Ascending aorta (tissue), 2 donors: ENCODE results near the gene MAGEB17. TPM values are rescaled to one million over a fixed set of nuclear protein-coding genes. Genes with fewer than 3 reads are reported as not detected.
"Not testable (repeated sequence)": the region's sequence is repeated elsewhere in the genome, so short reads cannot be mapped to it uniquely, and the experiment has no call there.

Experiments used
- DNase-seq, 2 donors: peaks; one replicate each; pipeline ENCODE4 v3.0.0-alpha.2; 2019; ENCODE audit warnings: low spot score in 2 of 2
- H3K27ac ChIP-seq, 2 donors: fragments of 200-600 bp; sonication (generic); one replicate each; pipeline ENCODE4 v1.5.1; 2016 to 2017; ENCODE audit warnings: mild to moderate bottlenecking in 1 of 2
- H3K27me3 ChIP-seq: fragments of 200-600 bp; sonication (generic); one replicate; pipeline ENCODE4 v1.5.1; 2017
- H3K36me3 ChIP-seq, 2 donors: fragments of 200-600 bp; sonication (generic); one replicate each; pipeline ENCODE4 v1.5.1; 2016
- H3K4me1 ChIP-seq, 2 donors: fragments of 200-600 bp; sonication (generic); one replicate each; pipeline ENCODE4 v1.5.1; 2016 to 2017; ENCODE audit warnings: mild to moderate bottlenecking in 1 of 2
- H3K4me3 ChIP-seq, 2 donors: fragments of 200-600 bp; sonication (generic); one replicate each; pipeline ENCODE4 v1.5.1; 2016 to 2017; ENCODE audit warnings: mild to moderate bottlenecking in 1 of 2
- H3K9me3 ChIP-seq, 2 donors: fragments of 200-600 bp; sonication (generic); one replicate each; pipeline ENCODE4 v1.5.1; 2016
- CTCF ChIP-seq, 3 experiments: fragments of 200-600 bp in 2 of 3; fragments of 450-650 bp in 1 of 3; sonication (generic) in 2 of 3; IDR thresholded peaks; one replicate each; pipeline ENCODE4 v1.5.1; 2016 to 2019; ENCODE audit warnings: antibody characterized with exemption in 3 of 3, mild to moderate bottlenecking in 1 of 3, moderate library complexity in 1 of 3
- intact Hi-C: fragments of 100-400 bp; cut with DNase I; formaldehyde crosslinking; loops from one replicate; pipeline ENCODE4 v1.15.1; 2023
- total RNA-seq: library from RNA; depleted of rRNA; stranded (reverse); fragments of >200 nt; gene quantifications from one replicate; pipeline ENCODE4 v1.1.0, GENCODE V29; 2016

The MAGEB17 gene
- total RNA-seq, 1 donor from 2014 or later = not detected

- no peak for TF ChIP-seq CTCF (IDR thresholded peaks at IDR 0.05)
- no peaks in the 10 kb centered on the region for H3K36me3 ChIP-seq
- H3K27me3 ChIP-seq = no peaks in the 10 kb centered on the region
- no peak for DNase-seq
- no peak overlapping the region for H3K4me3 ChIP-seq
- no peak overlapping the region for H3K27ac ChIP-seq
- no peaks in the 10 kb centered on the region for H3K9me3 ChIP-seq
- H3K4me1 ChIP-seq = no peaks in the 10 kb centered on the region
- intact Hi-C loops = no loop called here
Measured at GRCh38 chrX:16172391-16172790, 5.1 kb downstream of the MAGEB17 start.

- TF ChIP-seq CTCF (IDR thresholded peaks at IDR 0.05) = no peak
Measured at GRCh38 chrX:16175329-16176061, 8.2 kb downstream of the MAGEB17 start.

GRCh38 chrX:16177260-16177659 is 10.0 kb downstream of the MAGEB17 start:
- Histone ChIP-seq H3K9me3 (no peaks in the 10 kb centered on the region), H3K27me3 (no peaks in the 10 kb centered on the region), H3K4me1 (no peaks in the 10 kb centered on the region), H3K36me3 (no peaks in the 10 kb centered on the region), H3K27ac (no peak overlapping the region), H3K4me3 (no peak overlapping the region)
- intact Hi-C loops = no loop called here
- no peak for TF ChIP-seq CTCF (IDR thresholded peaks at IDR 0.05)
- DNase-seq = no peak

More at GRCh38 chrX:16175329-16176061, 8.2 kb downstream of the MAGEB17 start:
- no peaks in the 10 kb centered on the region for H3K27me3 ChIP-seq
- no peaks in the 10 kb centered on the region for H3K9me3 ChIP-seq
- no peak overlapping the region for H3K4me3 ChIP-seq
- intact Hi-C loops = no loop called here
- H3K36me3 ChIP-seq = no peaks in the 10 kb centered on the region
- H3K4me1 ChIP-seq = no peaks in the 10 kb centered on the region
- no peak overlapping the region for H3K27ac ChIP-seq
- no peak for DNase-seq

GRCh38 chrX:16183843-16184242 is 16.6 kb downstream of the MAGEB17 start:
- H3K36me3 ChIP-seq, intact Hi-C loops, DNase-seq, H3K27me3 ChIP-seq, H3K4me3 ChIP-seq, H3K9me3 ChIP-seq, H3K4me1 ChIP-seq, H3K27ac ChIP-seq: not testable (repeated sequence)

- no peak for TF ChIP-seq CTCF (IDR thresholded peaks at IDR 0.05)
- no peak for DNase-seq
Measured at GRCh38 chrX:16185725-16186136, 18.4 kb downstream of the MAGEB17 start.

GRCh38 chrX:16186380-16187007 is 19.2 kb downstream of the MAGEB17 start:
- Histone ChIP-seq H3K27me3 (no peaks in the 10 kb centered on the region), H3K4me1 (no peaks in the 10 kb centered on the region), H3K36me3 (no peaks in the 10 kb centered on the region), H3K27ac (no peak overlapping the region), H3K4me3 (no peak overlapping the region), H3K9me3 (no peaks in the 10 kb centered on the region)
- intact Hi-C loops = no loop called here
- DNase-seq = no peak
- TF ChIP-seq CTCF (IDR thresholded peaks at IDR 0.05) = no peak

More at GRCh38 chrX:16185725-16186136, 18.4 kb downstream of the MAGEB17 start:
- no peaks in the 10 kb centered on the region for H3K4me1 ChIP-seq
- no peaks in the 10 kb centered on the region for H3K27me3 ChIP-seq
- H3K36me3 ChIP-seq = no peaks in the 10 kb centered on the region
- H3K9me3 ChIP-seq = no peaks in the 10 kb centered on the region
- H3K4me3 ChIP-seq = no peak overlapping the region
- intact Hi-C loops = no loop called here
- H3K27ac ChIP-seq = no peak overlapping the region
